Fibroblast of skin of abdomen (primary cell): ENCODE data around the gene CLCNKA. TPM values are rescaled to one million over a fixed set of nuclear protein-coding genes. Genes with fewer than 3 reads are reported as not detected.
"Not testable (repeated sequence)": the region's sequence is repeated elsewhere in the genome, so short reads cannot be mapped to it uniquely, and the experiment has no call there.

Experiments used
- DNase-seq: peaks from one replicate; pipeline ENCODE4 v3.0.0-alpha.2; 2013
- polyA plus RNA-seq, 2 experiments: library from polyadenylated mRNA; unstranded; fragments of 120-200 nt; gene quantifications; one replicate each; pipeline ENCODE4 v1.2.1, GENCODE V29; 2013; ENCODE audit not compliant: insufficient read length in 2 of 2

Gene CLCNKA
- 0.05 TPM for polyA plus RNA-seq (2013, experiment 1 of 2; ENCODE audit: insufficient read length)
- polyA plus RNA-seq (2013, experiment 2 of 2; ENCODE audit: insufficient read length): 0.10 TPM

- no peak for DNase-seq
Measured at GRCh38 chr1:16021681-16022080, at the start of gene CLCNKA. CLCNKA (plus strand) TSS chr1:16022036; CDS start chr1:16022620, 584 bp downstream.

- no peak for DNase-seq
Measured at GRCh38 chr1:15972409-15972808, 49.4 kb upstream of the CLCNKA start.

DNA sequence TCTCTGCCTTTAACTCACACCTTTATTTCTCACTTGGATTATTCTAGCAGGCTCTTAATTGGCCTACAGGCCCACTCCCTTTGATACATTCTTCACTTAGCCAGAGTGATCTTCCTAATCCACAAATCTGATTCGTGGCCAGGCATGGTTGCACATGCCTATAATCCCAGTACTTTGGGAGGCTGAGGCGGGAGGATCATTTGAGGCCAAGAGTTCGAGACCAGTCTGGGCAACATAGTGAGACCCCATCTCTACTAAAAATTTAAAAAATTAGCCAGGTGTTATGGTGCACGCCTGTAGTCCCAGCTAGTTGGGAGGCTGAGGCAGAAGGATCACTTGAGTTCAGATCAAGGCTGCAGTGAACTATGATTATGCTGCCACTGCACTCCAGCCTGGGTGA is 48.1 kb upstream of the CLCNKA start:
- DNase-seq: no peak

DNA sequence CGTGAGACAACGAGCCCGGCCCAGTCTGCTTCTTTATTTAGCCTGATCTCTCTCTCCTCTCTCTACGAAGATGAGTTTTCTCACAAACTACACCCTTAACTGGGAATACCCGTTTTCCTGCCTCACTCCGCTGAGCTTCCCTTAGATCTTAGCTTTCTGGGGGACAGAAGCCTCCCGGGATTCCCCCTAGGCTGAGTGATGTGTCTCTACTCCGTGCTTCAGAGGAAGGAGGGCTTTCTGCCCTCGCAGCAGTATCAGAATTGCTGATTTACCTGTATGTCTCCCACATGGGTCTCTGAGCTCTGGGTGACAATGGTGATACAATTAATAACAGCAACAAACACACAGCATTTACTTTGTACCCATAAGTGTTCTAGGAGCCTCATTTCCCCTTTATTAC is 47.0 kb upstream of the CLCNKA start:
- DNase-seq: no peak

- peak; percentile 53 for DNase-seq
Measured at GRCh38 chr1:15975358-15975804, 46.5 kb upstream of the CLCNKA start.

GRCh38 chr1:15975805-15976680 is 45.8 kb upstream of the CLCNKA start, which contains the start of gene ZBTB17:
ZBTB17 (minus strand) TSS chr1:15976101; CDS start chr1:15948495, 27,606 bp downstream.
- peak; percentile 92 for DNase-seq

- DNase-seq: not testable (repeated sequence)
Measured at GRCh38 chr1:15977947-15978346, 43.9 kb upstream of the CLCNKA start.

- no peak for DNase-seq
Measured at GRCh38 chr1:15981679-15982078, 40.2 kb upstream of the CLCNKA start.

- DNase-seq: no peak
Measured at GRCh38 chr1:15983275-15983674, 38.6 kb upstream of the CLCNKA start.

DNA sequence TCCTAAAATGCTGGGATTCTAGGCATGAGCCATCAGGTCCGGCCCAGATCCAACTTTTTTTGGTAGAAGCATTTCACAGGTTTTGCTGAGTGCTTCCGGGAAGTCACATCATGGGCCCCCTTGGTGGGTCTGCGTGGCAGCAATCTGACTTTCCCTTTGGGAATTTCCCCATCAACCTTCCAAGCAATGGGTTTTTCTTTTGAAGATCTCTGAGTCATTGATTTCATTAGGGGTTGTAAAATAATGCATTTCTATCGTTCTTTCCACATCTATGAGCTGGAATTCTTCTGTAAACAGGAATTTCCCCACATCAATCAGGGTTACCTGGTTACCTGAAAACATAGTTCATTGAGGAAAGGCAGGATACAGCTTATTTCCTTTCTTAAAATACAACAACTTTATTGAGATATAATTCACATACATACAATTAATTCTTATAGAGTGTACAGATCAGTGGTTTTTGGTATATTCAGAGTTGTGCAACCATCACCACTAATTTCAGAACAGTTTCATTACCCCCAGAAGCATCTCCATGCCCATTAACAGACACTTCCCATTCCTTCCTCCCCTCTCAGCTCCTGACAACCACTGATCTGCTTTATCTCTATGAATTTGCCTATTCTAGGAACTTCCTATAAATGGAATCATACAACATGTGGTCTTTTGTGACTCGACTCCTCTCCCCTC is 36.1 kb upstream of the CLCNKA start:
- no peak for DNase-seq

DNA sequence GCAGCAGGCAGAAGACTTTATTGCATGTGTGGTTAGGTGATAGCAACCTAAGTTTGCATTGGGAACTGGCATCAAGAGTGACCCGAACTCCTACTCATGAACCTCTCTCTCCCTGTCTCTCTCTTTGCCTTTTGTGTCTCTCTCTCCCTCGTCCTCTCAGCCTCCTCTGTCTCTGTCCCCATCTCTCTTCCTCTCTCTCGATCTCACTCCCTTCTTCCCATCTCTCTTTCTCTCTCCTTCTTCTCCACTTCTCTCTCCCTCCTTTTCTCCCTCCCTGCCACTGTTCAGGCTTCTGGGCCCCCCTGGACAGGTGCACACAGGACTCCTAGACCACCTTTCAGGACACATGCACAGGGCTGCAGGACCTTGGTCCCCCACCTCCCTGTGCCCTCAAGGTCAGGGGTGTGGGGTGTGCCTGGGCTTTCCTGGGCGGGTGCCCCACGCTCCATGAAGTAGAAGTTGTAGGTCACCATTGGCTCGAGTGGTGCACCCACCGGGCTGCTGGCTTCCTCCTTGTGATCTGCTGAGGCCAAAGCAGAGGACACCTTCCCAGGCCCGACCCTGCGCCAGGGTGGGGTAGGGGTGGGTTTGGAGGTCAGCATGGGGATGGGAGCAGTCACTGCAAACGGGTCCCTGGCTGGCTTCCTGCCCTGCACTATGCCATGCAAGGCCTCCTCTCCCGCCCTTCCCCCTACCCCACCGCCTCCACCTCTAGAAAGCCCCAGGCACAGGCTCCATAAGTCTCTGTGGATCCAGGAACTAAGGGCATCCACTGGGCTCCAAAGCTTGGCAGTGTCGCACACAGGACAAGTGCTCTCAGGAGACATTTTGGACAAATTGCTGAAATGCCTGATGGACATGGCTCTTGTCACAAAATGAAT is 32.7 kb upstream of the CLCNKA start:
- no peak for DNase-seq

GRCh38 chr1:15989776-15990175 is 32.1 kb upstream of the CLCNKA start:
- no peak for DNase-seq

DNA sequence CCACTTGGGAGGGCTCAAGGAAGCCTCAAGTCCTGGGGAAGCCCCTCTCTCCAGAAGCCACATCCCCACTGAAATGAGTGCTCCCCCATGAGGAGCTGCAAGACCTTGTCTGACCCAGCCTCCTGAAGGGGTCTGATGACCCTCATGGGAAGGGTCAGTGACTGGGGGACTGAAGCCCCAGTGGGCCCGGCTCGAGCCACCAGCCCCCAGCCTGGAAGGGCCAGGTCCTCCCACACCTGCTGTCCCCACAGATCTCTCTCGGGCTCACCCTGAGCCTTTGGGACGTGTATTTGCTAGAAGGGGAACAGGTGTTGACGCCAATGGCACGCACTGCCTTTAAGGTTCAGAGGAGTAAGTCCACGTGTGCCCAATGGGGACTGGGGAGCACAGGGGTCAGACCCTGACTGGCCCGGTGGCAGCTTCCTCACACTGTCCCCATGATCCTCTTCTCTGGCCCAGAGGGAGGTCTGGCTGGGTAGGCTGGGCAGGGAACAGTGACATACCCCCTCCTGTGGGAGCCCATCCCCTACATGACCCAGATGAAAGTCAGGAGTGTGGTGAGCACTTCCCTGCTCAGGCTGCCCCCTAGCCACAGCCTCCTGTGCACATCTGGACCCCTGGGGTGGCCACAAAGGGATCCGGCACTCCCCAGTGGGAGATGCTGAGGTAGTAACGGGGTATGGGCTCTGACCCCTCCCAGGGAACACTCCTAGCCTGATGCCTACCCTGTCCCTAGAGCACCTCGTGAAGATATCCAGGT is 30.2 kb upstream of the CLCNKA start:
- DNase-seq: no peak

- no peak for DNase-seq
Measured at GRCh38 chr1:15992187-15992553, 29.7 kb upstream of the CLCNKA start.

- no peak for DNase-seq
Measured at GRCh38 chr1:15992582-15993500, 29.0 kb upstream of the CLCNKA start.

DNA sequence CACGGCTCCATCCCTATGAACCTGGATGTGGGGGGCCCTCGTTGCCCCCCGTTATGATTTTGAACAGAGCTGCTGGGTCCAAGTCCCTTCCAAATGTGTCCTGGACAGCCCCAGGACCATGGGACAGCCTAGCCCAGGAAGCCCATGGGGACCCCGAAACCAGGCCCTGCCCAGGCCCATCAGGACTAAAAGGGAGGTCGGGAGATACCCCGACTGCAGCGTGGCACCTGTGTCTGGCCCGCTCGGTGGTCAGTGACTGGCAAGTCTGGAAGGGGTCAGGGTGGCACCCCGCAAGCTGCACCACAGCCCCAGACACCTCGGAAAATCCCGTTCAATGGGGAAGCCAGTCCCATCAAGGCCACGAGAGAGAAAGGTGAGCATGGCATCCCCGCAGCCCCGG is 28.2 kb upstream of the CLCNKA start:
- DNase-seq: no peak

DNA sequence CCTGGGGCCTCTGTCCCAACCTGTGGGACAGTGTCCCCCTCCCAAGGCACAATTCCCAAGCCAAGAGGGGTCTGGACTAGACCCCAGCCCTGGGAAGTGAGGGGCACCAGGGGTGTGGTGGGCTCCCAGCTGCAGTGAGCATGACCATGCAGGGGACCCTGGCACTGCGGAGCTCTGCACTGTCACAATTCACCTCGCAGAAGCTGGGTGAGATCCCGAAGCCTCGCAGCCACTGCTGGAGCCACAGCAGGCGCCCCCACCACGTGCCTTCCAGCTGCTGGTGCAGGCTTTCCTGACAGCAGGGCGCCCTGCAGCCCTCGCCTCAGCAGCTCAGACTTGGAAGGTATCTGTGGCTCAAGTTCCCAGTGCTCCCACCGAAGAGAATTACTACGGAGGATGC is 27.8 kb upstream of the CLCNKA start:
- DNase-seq: no peak

DNA sequence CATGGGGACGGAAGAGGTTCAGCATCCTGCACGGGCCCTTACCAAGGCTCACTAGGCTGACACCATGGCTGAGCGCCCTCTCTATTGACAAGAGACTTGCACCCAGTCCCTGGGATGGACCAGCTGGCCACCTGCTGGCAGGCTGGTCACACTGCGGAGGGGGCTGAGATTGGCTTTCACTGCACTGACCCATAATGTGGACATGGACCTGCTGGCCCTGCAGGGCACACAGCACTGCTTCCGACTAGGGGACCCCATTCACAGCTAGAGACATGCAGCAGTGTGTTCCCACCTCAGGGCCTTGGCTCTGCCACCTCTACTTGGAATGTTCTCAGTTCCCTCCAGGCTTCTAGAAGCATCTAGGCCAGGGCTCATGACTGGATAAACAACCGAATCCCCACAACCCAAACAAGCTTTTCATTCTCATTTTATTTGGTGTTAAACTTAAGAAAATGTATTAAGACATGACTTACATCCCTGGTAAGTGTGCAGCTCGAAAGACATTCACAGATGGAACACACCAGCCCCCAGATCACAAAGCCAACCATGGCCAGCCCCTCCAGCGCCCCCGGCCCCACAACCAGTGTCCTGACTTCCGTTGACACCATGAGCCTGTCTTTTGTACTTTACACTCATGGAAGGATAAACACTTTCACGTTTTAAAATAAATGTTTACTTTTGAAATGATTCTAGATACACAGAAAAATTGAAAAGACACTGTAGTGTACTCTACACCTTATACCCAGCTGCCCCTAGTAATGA is 27.1 kb upstream of the CLCNKA start:
- DNase-seq: peak; percentile 51

GRCh38 chr1:15997076-15997585 is 24.7 kb upstream of the CLCNKA start:
- no peak for DNase-seq
